ENCODE measurements around the gene CAGE1.

The CAGE1 gene

DNA sequence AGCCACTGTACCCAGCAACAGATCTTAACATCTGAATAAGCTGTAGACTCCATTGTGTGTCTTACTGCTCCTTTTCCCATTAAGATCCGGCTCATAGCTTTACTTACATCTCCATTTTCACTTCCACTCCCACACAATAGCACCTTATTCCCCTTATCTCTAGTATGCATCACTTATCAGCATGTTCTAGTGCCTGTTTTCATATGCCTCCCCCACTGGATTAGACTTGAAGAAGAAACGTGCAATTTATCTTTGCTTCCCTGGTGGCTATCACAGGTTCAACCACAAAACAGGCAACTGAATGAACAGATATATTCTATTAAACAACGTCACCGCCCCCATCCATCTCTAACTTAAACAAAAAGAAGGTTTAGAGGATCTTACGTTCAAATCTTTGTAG is 88.6 kb downstream of the CAGE1 start:
- Histone ChIP-seq H3K79me2 (ENCODE audit: control insufficient read depth, low read length) (peaks cover 35% of the 10 kb centered on the region), H3K9me2 (replicated peaks; ENCODE audit: control insufficient read depth, low read length) (no peaks in the 10 kb centered on the region), H3K4me3 (ENCODE audit: low read length) (no peak overlapping the region), H4K20me1 (ENCODE audit: control insufficient read depth, insufficient read depth, low read depth, low read length) (peaks cover 4% of the 10 kb centered on the region; the same call in 1 of the 2 replicates), H3F3A (ENCODE audit: control insufficient read depth, insufficient read depth) (peaks cover 4% of the 10 kb centered on the region; the same call in 1 of the 2 replicates), H3K27me3 (ENCODE audit: control insufficient read depth, low read length) (no peaks in the 10 kb centered on the region), H3K4me2 (ENCODE audit: low read length) (no peak overlapping the region), H3K36me3 (ENCODE audit: control insufficient read depth, low read length) (peaks cover 98% of the 10 kb centered on the region), H3K27ac (ENCODE audit: low read depth, low read length) (no peak overlapping the region), H3K4me1 (ENCODE audit: control insufficient read depth, low read length) (peaks cover 9% of the 10 kb centered on the region), H3K9me3 (ENCODE audit: control insufficient read depth, insufficient read depth, low read length) (no peaks in the 10 kb centered on the region)
- TF ChIP-seq, protein P1, sequence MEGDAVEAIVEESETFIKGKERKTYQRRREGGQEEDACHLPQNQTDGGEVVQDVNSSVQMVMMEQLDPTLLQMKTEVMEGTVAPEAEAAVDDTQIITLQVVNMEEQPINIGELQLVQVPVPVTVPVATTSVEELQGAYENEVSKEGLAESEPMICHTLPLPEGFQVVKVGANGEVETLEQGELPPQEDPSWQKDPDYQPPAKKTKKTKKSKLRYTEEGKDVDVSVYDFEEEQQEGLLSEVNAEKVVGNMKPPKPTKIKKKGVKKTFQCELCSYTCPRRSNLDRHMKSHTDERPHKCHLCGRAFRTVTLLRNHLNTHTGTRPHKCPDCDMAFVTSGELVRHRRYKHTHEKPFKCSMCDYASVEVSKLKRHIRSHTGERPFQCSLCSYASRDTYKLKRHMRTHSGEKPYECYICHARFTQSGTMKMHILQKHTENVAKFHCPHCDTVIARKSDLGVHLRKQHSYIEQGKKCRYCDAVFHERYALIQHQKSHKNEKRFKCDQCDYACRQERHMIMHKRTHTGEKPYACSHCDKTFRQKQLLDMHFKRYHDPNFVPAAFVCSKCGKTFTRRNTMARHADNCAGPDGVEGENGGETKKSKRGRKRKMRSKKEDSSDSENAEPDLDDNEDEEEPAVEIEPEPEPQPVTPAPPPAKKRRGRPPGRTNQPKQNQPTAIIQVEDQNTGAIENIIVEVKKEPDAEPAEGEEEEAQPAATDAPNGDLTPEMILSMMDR (IDR thresholded peaks at IDR 0.05; ENCODE audit: low read depth, low read length, poor library complexity, severe bottlenecking), result no peak
- no peak for TF ChIP-seq EZH2phosphoT487 (IDR thresholded peaks at IDR 0.05; ENCODE audit: borderline replicate concordance, low read length)

DNA sequence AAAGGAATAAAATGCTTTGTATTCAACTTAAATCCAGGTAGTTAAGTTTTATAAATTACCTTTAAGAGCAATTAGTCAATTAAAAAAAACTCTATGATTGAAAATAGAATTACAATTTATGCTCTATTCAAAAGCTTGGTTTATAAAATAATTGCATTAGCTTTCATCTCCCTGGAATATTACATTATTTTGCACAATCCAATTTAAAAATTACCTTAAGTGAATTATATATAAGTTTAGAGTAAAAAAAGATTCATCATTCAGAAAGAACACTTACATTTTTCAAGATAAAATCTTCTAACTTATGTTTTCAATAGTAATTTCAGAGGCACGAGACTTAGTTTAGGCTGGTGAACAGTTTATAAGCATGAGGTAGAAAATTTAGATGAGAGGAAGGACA is 91.4 kb downstream of the CAGE1 start:
- Histone ChIP-seq H3K27ac (ENCODE audit: low read depth, low read length) (no peak overlapping the region), H3K4me1 (ENCODE audit: control insufficient read depth, low read length) (no peaks in the 10 kb centered on the region), H3F3A (ENCODE audit: control insufficient read depth, insufficient read depth) (peaks cover 2% of the 10 kb centered on the region; the same call in 1 of the 2 replicates), H3K4me3 (ENCODE audit: low read length) (no peak overlapping the region), H4K20me1 (ENCODE audit: control insufficient read depth, insufficient read depth, low read depth, low read length) (no peaks in the 10 kb centered on the region), H3K79me2 (ENCODE audit: control insufficient read depth, low read length) (peaks cover 12% of the 10 kb centered on the region), H3K4me2 (ENCODE audit: low read length) (no peak overlapping the region), H3K9me2 (replicated peaks; ENCODE audit: control insufficient read depth, low read length) (no peaks in the 10 kb centered on the region), H3K9me3 (ENCODE audit: control insufficient read depth, insufficient read depth, low read length) (no peaks in the 10 kb centered on the region), H3K36me3 (ENCODE audit: control insufficient read depth, low read length) (peaks cover 90% of the 10 kb centered on the region), H3K27me3 (ENCODE audit: control insufficient read depth, low read length) (no peaks in the 10 kb centered on the region)
- no peak for TF ChIP-seq EZH2phosphoT487 (IDR thresholded peaks at IDR 0.05; ENCODE audit: borderline replicate concordance, low read length)
- TF ChIP-seq, protein P1 (IDR thresholded peaks at IDR 0.05; ENCODE audit: low read depth, low read length, poor library complexity, severe bottlenecking), result no peak

DNA sequence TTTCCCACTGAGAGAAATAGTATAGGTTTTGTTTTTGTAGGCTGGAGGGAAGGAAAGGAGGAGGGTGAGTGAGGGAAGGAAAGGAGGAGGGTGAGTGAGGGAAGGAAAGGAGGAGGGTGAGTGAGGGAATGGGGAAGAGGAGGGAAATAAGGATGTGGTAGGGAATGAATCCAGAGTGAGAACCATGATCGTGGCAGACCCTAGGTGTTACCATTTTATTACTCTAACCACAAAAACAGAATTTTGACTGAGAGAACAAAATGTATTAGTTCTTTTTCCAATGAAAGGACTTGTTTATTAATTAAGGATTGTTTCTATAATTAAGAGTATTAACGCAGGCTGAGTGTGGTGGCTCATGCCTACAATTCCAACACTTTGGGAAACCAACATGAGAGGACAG is 92.9 kb downstream of the CAGE1 start:
- H3K27ac ChIP-seq (ENCODE audit: low read depth, low read length), result no peak overlapping the region

More for the DNA sequence above, 92.9 kb downstream of the CAGE1 start:
- TF ChIP-seq, protein P1 (IDR thresholded peaks at IDR 0.05; ENCODE audit: low read depth, low read length, poor library complexity, severe bottlenecking), result no peak
- no peak for TF ChIP-seq EZH2phosphoT487 (IDR thresholded peaks at IDR 0.05; ENCODE audit: borderline replicate concordance, low read length)
- Histone ChIP-seq H3K36me3 (ENCODE audit: control insufficient read depth, low read length) (peaks cover 90% of the 10 kb centered on the region), H4K20me1 (ENCODE audit: control insufficient read depth, insufficient read depth, low read depth, low read length) (no peaks in the 10 kb centered on the region), H3K4me1 (ENCODE audit: control insufficient read depth, low read length) (no peaks in the 10 kb centered on the region), H3K27me3 (ENCODE audit: control insufficient read depth, low read length) (no peaks in the 10 kb centered on the region), H3K9me2 (replicated peaks; ENCODE audit: control insufficient read depth, low read length) (no peaks in the 10 kb centered on the region), H3F3A (ENCODE audit: control insufficient read depth, insufficient read depth) (peaks cover 2% of the 10 kb centered on the region; the same call in 1 of the 2 replicates), H3K9me3 (ENCODE audit: control insufficient read depth, insufficient read depth, low read length) (no peaks in the 10 kb centered on the region), H3K4me3 (ENCODE audit: low read length) (no peak overlapping the region), H3K4me2 (ENCODE audit: low read length) (no peak overlapping the region), H3K79me2 (ENCODE audit: control insufficient read depth, low read length) (peaks cover 9% of the 10 kb centered on the region)
